Islet of Langerhans (tissue), 1 donor: ENCODE results near the gene AGPAT3.

Experiments
- FAIRE-seq: peaks from one replicate; lab custom pipeline; 2011; peaks lifted over from hg19 to GRCh38; lab: Jason Lieb, UNC

The AGPAT3 gene

GRCh38 chr21:43938751-43939442 lies 73.9 kb downstream of the AGPAT3 start:
- FAIRE-seq: no peak

GRCh38 chr21:43939443-43940328 lies 74.7 kb downstream of the AGPAT3 start:
- FAIRE-seq: no peak

- FAIRE-seq: no peak
These were observed 75.5 kb downstream of the AGPAT3 start for GRCh38 chr21:43940329-43941050.

GRCh38 chr21:43942201-43942600 lies 77.2 kb downstream of the AGPAT3 start:
- FAIRE-seq: no peak

- no peak for FAIRE-seq
These were observed 77.6 kb downstream of the AGPAT3 start for GRCh38 chr21:43942621-43943020.

- FAIRE-seq: no peak
These were observed 78.6 kb downstream of the AGPAT3 start for GRCh38 chr21:43943512-43944077.

GRCh38 chr21:43944078-43944633 lies 79.1 kb downstream of the AGPAT3 start:
- no peak for FAIRE-seq

GRCh38 chr21:43944757-43945156 lies 79.7 kb downstream of the AGPAT3 start:
- FAIRE-seq: no peak

GRCh38 chr21:43948740-43949498 lies 83.9 kb downstream of the AGPAT3 start:
- FAIRE-seq: no peak

GRCh38 chr21:43949499-43950208 lies 84.6 kb downstream of the AGPAT3 start:
- no peak for FAIRE-seq

- no peak for FAIRE-seq
These were observed 85.5 kb downstream of the AGPAT3 start for GRCh38 chr21:43950481-43950880.

GRCh38 chr21:43950936-43951335 lies 85.9 kb downstream of the AGPAT3 start:
- FAIRE-seq: no peak

GRCh38 chr21:43951911-43952703 lies 87.1 kb downstream of the AGPAT3 start:
- no peak for FAIRE-seq

- no peak for FAIRE-seq
These were observed 88.0 kb downstream of the AGPAT3 start for GRCh38 chr21:43953021-43953420.

GRCh38 chr21:43954042-43954441 lies 89.0 kb downstream of the AGPAT3 start:
- no peak for FAIRE-seq

GRCh38 chr21:43954896-43955295 lies 89.9 kb downstream of the AGPAT3 start:
- FAIRE-seq: no peak

- FAIRE-seq: no peak
These were observed 91.1 kb downstream of the AGPAT3 start for GRCh38 chr21:43956019-43956669.

GRCh38 chr21:43956670-43957035 lies 91.6 kb downstream of the AGPAT3 start:
- FAIRE-seq: no peak

- no peak for FAIRE-seq
These were observed 92.1 kb downstream of the AGPAT3 start for GRCh38 chr21:43957128-43957571.
